DND-41 (cell line): Measurements from ENCODE around the gene ERC1.

Experiments used
- ATAC-seq: fragments of 200-7000 bp; cut with Tn5 transposase; 3 replicates; pipeline ENCODE4 v1.9.1; 2021; ENCODE audit warnings: low read depth; ENCODE audit not compliant: insufficient read depth
- DNase-seq: peaks from one replicate; pipeline ENCODE4 v3.0.0-alpha.2; 2020
- H2AFZ ChIP-seq: 2 replicates; pipeline ENCODE4 v1.6.0; 2012; ENCODE audit warnings: low read depth, low read length
- H3K27ac ChIP-seq: 2 replicates; pipeline ENCODE4 v1.5.1; 2012; ENCODE audit warnings: low read length, inconsistent platforms
- H3K27me3 ChIP-seq: fragments of 200-600 bp; sonication (generic); 2 replicates; pipeline ENCODE4 v1.6.0; 2012; ENCODE audit warnings: low read length, mild to moderate bottlenecking, inconsistent platforms; ENCODE audit not compliant: insufficient read depth, poor library complexity
- H3K36me3 ChIP-seq: 2 replicates; pipeline ENCODE4 v1.5.1; 2012; ENCODE audit warnings: low read length, inconsistent platforms; ENCODE audit not compliant: insufficient read depth
- H3K4me1 ChIP-seq: 2 replicates; pipeline ENCODE4 v1.5.1; 2012; ENCODE audit warnings: mild to moderate bottlenecking, low read length; ENCODE audit not compliant: insufficient read depth
- H3K4me2 ChIP-seq: 2 replicates; pipeline ENCODE4 v1.6.0; 2012; ENCODE audit warnings: mild to moderate bottlenecking, moderate library complexity, low read length, inconsistent platforms; ENCODE audit not compliant: insufficient read depth
- H3K4me3 ChIP-seq, 2 experiments: fragments of 200-600 bp in 1 of 2; shearing (Covaris generic) in 1 of 2; 2 replicates each; pipeline ENCODE4 v1.5.1; 2012 to 2016; ENCODE audit warnings: inconsistent platforms in 2 of 2, low read length in 2 of 2, mild to moderate bottlenecking in 2 of 2, low read depth in 1 of 2, moderate library complexity in 1 of 2
- H3K79me2 ChIP-seq: 2 replicates; pipeline ENCODE4 v1.6.0; 2012; ENCODE audit warnings: low read length, inconsistent platforms; ENCODE audit not compliant: insufficient read depth
- H3K9ac ChIP-seq: 2 replicates; pipeline ENCODE4 v1.6.0; 2012; ENCODE audit warnings: low read depth, mild to moderate bottlenecking, inconsistent platforms, low read length, moderate library complexity
- H3K9me3 ChIP-seq: 2 replicates; pipeline ENCODE4 v1.5.1; 2012; ENCODE audit warnings: low read length, moderate library complexity, mild to moderate bottlenecking, inconsistent platforms; ENCODE audit not compliant: insufficient read depth, severe bottlenecking
- H4K20me1 ChIP-seq: 2 replicates; pipeline ENCODE4 v1.6.0; 2012; ENCODE audit warnings: low read length; ENCODE audit not compliant: insufficient read depth
- EZH2 ChIP-seq: IDR thresholded peaks from 3 replicates; pipeline ENCODE4 v1.6.1; 2012; ENCODE audit warnings: borderline replicate concordance, low read depth, mild to moderate bottlenecking, moderate library complexity, low read length, inconsistent platforms; ENCODE audit not compliant: severe bottlenecking
- TF ChIP-seq, protein P1 (sequence below): IDR thresholded peaks from 2 replicates; pipeline ENCODE4 v1.5.1; 2012; ENCODE audit warnings: borderline replicate concordance, low read length, moderate library complexity, mild to moderate bottlenecking; ENCODE audit not compliant: poor library complexity, severe bottlenecking; ENCODE audit errors: extremely low read depth

Gene ERC1

DNA sequence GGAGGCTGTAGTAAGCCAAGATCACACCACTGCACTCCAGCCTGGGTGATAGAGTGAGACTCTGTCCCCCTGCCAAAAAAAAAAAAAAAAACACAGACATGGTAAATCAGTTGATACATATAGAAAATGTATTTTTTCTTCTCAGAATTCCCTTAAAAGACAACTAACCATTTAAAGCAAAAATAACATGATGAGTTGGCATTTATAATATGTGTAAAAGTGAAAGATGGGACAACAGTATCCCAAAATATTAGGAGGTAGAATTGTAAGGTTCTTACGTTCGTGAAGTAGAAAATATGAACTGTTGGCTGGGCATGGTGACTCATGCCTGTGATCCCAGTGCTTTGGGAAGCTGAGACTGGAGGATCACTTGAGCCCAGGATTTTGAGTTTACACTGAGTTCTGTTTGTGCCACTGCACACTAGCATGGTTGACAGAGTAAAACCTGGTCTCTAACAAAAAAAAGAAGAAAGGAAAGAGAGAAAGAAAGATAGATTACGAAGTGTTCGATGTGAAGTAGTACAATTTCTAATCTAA lies 306.7 kb downstream of the ERC1 start:
- Histone ChIP-seq H3K4me2 (no peak overlapping the region), H2AFZ (no peak overlapping the region), H3K27ac (no peak overlapping the region), H3K4me3 (no peak overlapping the region), H3K36me3 (no peaks in the 10 kb centered on the region), H3K79me2 (no peaks in the 10 kb centered on the region), H4K20me1 (no peaks in the 10 kb centered on the region), H3K9ac (no peak overlapping the region), H3K9me3 (no peaks in the 10 kb centered on the region), H3K27me3 (no peaks in the 10 kb centered on the region), H3K4me1 (no peaks in the 10 kb centered on the region)
- TF ChIP-seq EZH2: no peak
- TF ChIP-seq, protein P1, sequence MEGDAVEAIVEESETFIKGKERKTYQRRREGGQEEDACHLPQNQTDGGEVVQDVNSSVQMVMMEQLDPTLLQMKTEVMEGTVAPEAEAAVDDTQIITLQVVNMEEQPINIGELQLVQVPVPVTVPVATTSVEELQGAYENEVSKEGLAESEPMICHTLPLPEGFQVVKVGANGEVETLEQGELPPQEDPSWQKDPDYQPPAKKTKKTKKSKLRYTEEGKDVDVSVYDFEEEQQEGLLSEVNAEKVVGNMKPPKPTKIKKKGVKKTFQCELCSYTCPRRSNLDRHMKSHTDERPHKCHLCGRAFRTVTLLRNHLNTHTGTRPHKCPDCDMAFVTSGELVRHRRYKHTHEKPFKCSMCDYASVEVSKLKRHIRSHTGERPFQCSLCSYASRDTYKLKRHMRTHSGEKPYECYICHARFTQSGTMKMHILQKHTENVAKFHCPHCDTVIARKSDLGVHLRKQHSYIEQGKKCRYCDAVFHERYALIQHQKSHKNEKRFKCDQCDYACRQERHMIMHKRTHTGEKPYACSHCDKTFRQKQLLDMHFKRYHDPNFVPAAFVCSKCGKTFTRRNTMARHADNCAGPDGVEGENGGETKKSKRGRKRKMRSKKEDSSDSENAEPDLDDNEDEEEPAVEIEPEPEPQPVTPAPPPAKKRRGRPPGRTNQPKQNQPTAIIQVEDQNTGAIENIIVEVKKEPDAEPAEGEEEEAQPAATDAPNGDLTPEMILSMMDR: no peak
- DNase-seq: no peak
- no peak for ATAC-seq

DNA sequence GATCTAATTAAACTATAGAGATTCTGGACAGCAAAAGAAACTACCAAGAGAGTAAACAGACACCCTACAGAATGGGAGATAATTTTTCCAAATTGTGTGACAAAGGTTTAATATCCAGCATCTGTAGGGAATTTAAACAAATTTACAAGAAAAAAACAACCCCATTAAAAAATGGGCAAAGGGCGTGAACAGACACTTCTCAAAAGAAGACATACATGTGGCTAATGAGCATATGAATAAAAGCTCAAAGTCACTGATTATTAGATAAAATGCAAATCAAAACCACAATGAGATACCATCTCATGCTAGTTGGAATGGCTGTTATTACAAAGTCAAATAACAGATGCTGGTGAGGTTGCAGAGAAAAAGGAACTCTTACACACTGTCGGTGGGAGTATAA lies 309.4 kb downstream of the ERC1 start:
- no peaks in the 10 kb centered on the region for H3K9me3 ChIP-seq
- no peak overlapping the region for H2AFZ ChIP-seq
- DNase-seq (no peak), ATAC-seq (no peak)
- H3K4me1 ChIP-seq: peaks cover 5% of the 10 kb centered on the region; the same call in 1 of the 2 replicates
- H4K20me1 ChIP-seq: no peaks in the 10 kb centered on the region
- no peaks in the 10 kb centered on the region for H3K27me3 ChIP-seq
- no peaks in the 10 kb centered on the region for H3K79me2 ChIP-seq
- H3K4me3 ChIP-seq: no peak overlapping the region
- no peak for TF ChIP-seq EZH2
- TF ChIP-seq, protein P1: no peak
- H3K4me2 ChIP-seq: no peak overlapping the region
- H3K36me3 ChIP-seq: no peaks in the 10 kb centered on the region
- H3K27ac ChIP-seq: no peak overlapping the region
- no peak overlapping the region for H3K9ac ChIP-seq

DNA sequence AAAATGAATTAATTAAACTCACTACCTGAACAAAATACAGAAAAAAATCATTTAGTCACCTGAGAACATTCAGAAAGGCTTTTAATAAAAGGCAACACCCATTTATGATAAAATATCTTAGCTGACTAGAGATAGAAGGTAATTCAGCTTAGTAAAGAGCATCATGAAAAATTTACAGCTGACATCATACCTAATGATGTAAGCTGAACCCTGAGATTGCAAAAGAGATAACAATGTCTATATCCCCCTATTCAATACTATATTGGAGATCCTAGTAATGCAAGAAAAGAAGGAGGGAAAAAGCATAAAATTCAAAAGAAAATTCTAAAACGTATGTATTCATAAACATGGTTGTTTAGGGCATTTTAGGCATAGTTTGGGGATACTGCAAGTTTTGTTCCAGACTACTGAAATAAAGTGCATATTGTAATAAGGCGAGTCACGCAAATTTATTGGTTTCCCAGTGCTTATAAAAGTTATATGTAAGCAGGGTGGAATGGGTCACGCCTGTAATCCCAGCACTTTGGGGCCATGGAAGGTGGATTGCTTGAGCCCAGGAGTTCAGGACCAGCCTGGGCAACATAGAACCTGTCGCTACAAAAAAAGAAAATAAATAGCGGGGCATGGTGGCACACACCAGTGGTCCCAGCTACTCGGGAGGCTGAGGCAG lies 311.3 kb downstream of the ERC1 start:
- no peak for TF ChIP-seq EZH2
- TF ChIP-seq, protein P1: no peak
- no peaks in the 10 kb centered on the region for H3K27me3 ChIP-seq
- H3K4me1 ChIP-seq: peaks cover 16% of the 10 kb centered on the region
- ATAC-seq: no peak
- no peaks in the 10 kb centered on the region for H4K20me1 ChIP-seq
- H3K4me2 ChIP-seq: no peak overlapping the region
- no peaks in the 10 kb centered on the region for H3K79me2 ChIP-seq
- no peak overlapping the region for H2AFZ ChIP-seq
- H3K27ac ChIP-seq: no peak overlapping the region
- no peaks in the 10 kb centered on the region for H3K36me3 ChIP-seq
- no peak overlapping the region for H3K9ac ChIP-seq
- no peaks in the 10 kb centered on the region for H3K9me3 ChIP-seq
- no peak overlapping the region for H3K4me3 ChIP-seq
- no peak for DNase-seq

DNA sequence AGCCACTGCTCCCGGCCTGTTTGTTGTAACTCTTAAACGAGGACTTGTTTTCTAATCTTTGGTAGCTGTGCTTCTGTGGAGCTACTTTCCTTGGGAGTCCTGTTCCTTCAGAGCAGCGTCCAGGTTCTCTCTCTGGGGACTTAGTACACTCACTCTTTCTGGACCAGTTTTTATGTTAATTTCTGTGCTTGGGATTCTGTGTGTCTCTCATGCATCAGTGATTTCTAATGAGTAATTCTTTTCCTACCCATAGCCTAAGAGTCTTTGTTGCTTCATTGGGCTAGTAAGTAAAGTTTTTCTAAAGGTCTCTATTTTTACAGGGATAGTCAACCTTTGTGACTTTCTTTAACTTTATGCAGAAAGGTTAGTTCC lies 314.0 kb downstream of the ERC1 start:
- Histone ChIP-seq H3K4me1 (peaks cover 16% of the 10 kb centered on the region), H3K36me3 (no peaks in the 10 kb centered on the region), H3K9me3 (no peaks in the 10 kb centered on the region), H3K4me3 (no peak overlapping the region), H3K4me2 (no peak overlapping the region), H3K27me3 (no peaks in the 10 kb centered on the region), H3K27ac (no peak overlapping the region), H4K20me1 (no peaks in the 10 kb centered on the region), H3K9ac (no peak overlapping the region), H2AFZ (no peak overlapping the region), H3K79me2 (no peaks in the 10 kb centered on the region)
- no peak for TF ChIP-seq EZH2
- TF ChIP-seq, protein P1: no peak
- ATAC-seq (no peak), DNase-seq (no peak)
